HG02884 (cell line): Measurements from ENCODE around the gene SASS6.
"Not testable (repeated sequence)": the region's sequence is repeated elsewhere in the genome, so short reads cannot be mapped to it uniquely, and the experiment has no call there.

Experiments used
- ATAC-seq: cut with Tn5 transposase; IDR thresholded peaks from one replicate; pipeline ENCODE4 v1.9.1; 2021; ENCODE audit warnings: mild to moderate bottlenecking, moderate library complexity; ENCODE audit not compliant: unreplicated experiment

The SASS6 gene

GRCh38 chr1:100051401-100051800 is 81.3 kb downstream of the SASS6 start:
- no peak for ATAC-seq

GRCh38 chr1:100050139-100050538 is 82.6 kb downstream of the SASS6 start:
- ATAC-seq = no peak

- not testable (repeated sequence) for ATAC-seq
These were observed 85.5 kb downstream of the SASS6 start for GRCh38 chr1:100047235-100047708.

- ATAC-seq = no peak
These were observed 87.5 kb downstream of the SASS6 start for GRCh38 chr1:100045206-100045605.

GRCh38 chr1:100039591-100039990 is 93.1 kb downstream of the SASS6 start:
- ATAC-seq = no peak

- ATAC-seq = peak; percentile 49
These were observed 94.0 kb downstream of the SASS6 start for GRCh38 chr1:100038660-100039287.

- peak; percentile 73 for ATAC-seq
These were observed 94.6 kb downstream of the SASS6 start for GRCh38 chr1:100037927-100038659.

- ATAC-seq = no peak
These were observed 95.1 kb downstream of the SASS6 start for GRCh38 chr1:100037656-100037926.

GRCh38 chr1:100036718-100037655 is 95.7 kb downstream of the SASS6 start:
- no peak for ATAC-seq

GRCh38 chr1:100035214-100035613 is 97.5 kb downstream of the SASS6 start:
- ATAC-seq = no peak

GRCh38 chr1:100034470-100034869 is 98.3 kb downstream of the SASS6 start:
- ATAC-seq = no peak
